Activated effector memory CD4-positive, alpha-beta T cell treated with Interleukin-2 at 50 U/mL for 16 hours (primary cell): ENCODE results near the gene SF3B4.

Experiments
- DNase-seq: peaks from one replicate; pipeline ENCODE4 v3.0.0-alpha.2; 2020

SF3B4 gene

GRCh38 chr1:149932474-149932873 is 4.9 kb upstream of the SF3B4 start:
- no peak for DNase-seq

- DNase-seq = no peak
These were observed 3.7 kb upstream of the SF3B4 start for GRCh38 chr1:149931212-149931790.

- DNase-seq = no peak
These were observed 2.3 kb upstream of the SF3B4 start for GRCh38 chr1:149929856-149930255.

- DNase-seq = no peak
These were observed 760 bp upstream of the SF3B4 start for GRCh38 chr1:149928401-149928724.

GRCh38 chr1:149927056-149927562 is 494 bp downstream of the SF3B4 start:
- no peak for DNase-seq

- DNase-seq = no peak
These were observed 1.3 kb downstream of the SF3B4 start for GRCh38 chr1:149926296-149926695.

GRCh38 chr1:149925751-149926150 is 1.9 kb downstream of the SF3B4 start:
- DNase-seq = no peak

GRCh38 chr1:149925345-149925744 is 2.3 kb downstream of the SF3B4 start:
- no peak for DNase-seq

- no peak for DNase-seq
These were observed 4.0 kb downstream of the SF3B4 start for GRCh38 chr1:149923626-149924025.

GRCh38 chr1:149917571-149918144 is 9.9 kb downstream of the SF3B4 start, which contains the start of gene SV2A:
Gene SV2A (minus strand): TSS chr1:149917844. CDS start chr1:149913840, 4,004 bp downstream.
- DNase-seq = peak; percentile 20

GRCh38 chr1:149916898-149917252 is 10.7 kb downstream of the SF3B4 start:
- DNase-seq = no peak

GRCh38 chr1:149916193-149916897 is 11.3 kb downstream of the SF3B4 start:
- DNase-seq = no peak

GRCh38 chr1:149915429-149916192 is 12.0 kb downstream of the SF3B4 start:
- DNase-seq = no peak

- no peak for DNase-seq
These were observed 13.1 kb downstream of the SF3B4 start for GRCh38 chr1:149914545-149914944.

- no peak for DNase-seq
These were observed 21.0 kb downstream of the SF3B4 start for GRCh38 chr1:149906570-149907075.

GRCh38 chr1:149903836-149904491 is 23.6 kb downstream of the SF3B4 start:
- DNase-seq = no peak

- peak; percentile 71 for DNase-seq
These were observed 27.9 kb downstream of the SF3B4 start, which contains the start of gene BOLA1 for GRCh38 chr1:149899460-149900284. Gene BOLA1 (plus strand): TSS chr1:149899568. CDS start chr1:149900060, 492 bp downstream.

- DNase-seq = no peak
These were observed 31.0 kb downstream of the SF3B4 start for GRCh38 chr1:149896575-149896974.

- DNase-seq = no peak
These were observed 38.7 kb downstream of the SF3B4 start for GRCh38 chr1:149888999-149889289.

GRCh38 chr1:149888247-149888998 is 39.2 kb downstream of the SF3B4 start:
- DNase-seq = peak; percentile 55
